K562 (cell line): ENCODE measurements around the gene WDR54. TPM values are rescaled to one million over a fixed set of nuclear protein-coding genes. Genes with fewer than 3 reads are reported as not detected.

Experiments used
- ARID3B ChIP-seq: fragments of 250-450 bp; sonication (Bioruptor Pico); IDR thresholded peaks from 2 replicates; pipeline ENCODE4 v1.4.0; 2020; ENCODE audit warnings: borderline replicate concordance
- CREBBP ChIP-seq: IDR thresholded peaks from one replicate; pipeline ENCODE4 v1.6.1; 2012; ENCODE audit warnings: low read depth, mild to moderate bottlenecking, control low read depth, inconsistent platforms, low read length
- FIP1L1 ChIP-seq: fragments of 200-400 bp; formaldehyde crosslinking; IDR thresholded peaks from 2 replicates; pipeline ENCODE4 v1.6.1; 2018; ENCODE audit warnings: mild to moderate bottlenecking, low read depth, low read length; ENCODE audit not compliant: poor library complexity, severe bottlenecking
- KLF16 ChIP-seq: IDR thresholded peaks from 2 replicates; pipeline ENCODE4 v1.6.1; 2016; ENCODE audit warnings: antibody characterized with exemption
- MYBL2 ChIP-seq, 2 experiments: fragments of 450-650 bp in 1 of 2; sonication (generic) in 1 of 2; formaldehyde crosslinking in 1 of 2; IDR thresholded peaks; 2 replicates each; pipeline versions ENCODE4 v1.6.1 to v1.8.1; 2017 to 2022; ENCODE audit warnings: borderline replicate concordance in 1 of 2, inconsistent platforms in 1 of 2, low read depth in 1 of 2, mild to moderate bottlenecking in 1 of 2, missing genetic modification reagents in 1 of 2, moderate library complexity in 1 of 2
- NEUROD1 ChIP-seq: fragments of 150-350 bp; IDR thresholded peaks from 2 replicates; pipeline ENCODE4 v1.6.1; 2014; ENCODE audit warnings: borderline replicate concordance, low read length, low read depth; ENCODE audit not compliant: partially characterized antibody
- NFXL1 ChIP-seq: fragments of 450-650 bp; formaldehyde crosslinking; IDR thresholded peaks from 2 replicates; pipeline ENCODE4 v1.4.0; 2021; ENCODE audit warnings: mild to moderate bottlenecking
- SAFB ChIP-seq: fragments of 200-400 bp; formaldehyde crosslinking; IDR thresholded peaks from 2 replicates; pipeline ENCODE4 v1.6.1; 2017; ENCODE audit warnings: low read depth, low read length, borderline replicate concordance
- SNAPC5 ChIP-seq: fragments of 250-450 bp; sonication (Bioruptor Pico); IDR thresholded peaks from 2 replicates; pipeline ENCODE4 v1.8.0; 2021; ENCODE audit warnings: moderate library complexity, mild to moderate bottlenecking, inconsistent platforms
- TAF15 ChIP-seq: fragments of 200-400 bp; formaldehyde crosslinking; IDR thresholded peaks from 2 replicates; pipeline ENCODE4 v1.6.1; 2017; ENCODE audit warnings: mild to moderate bottlenecking, low read depth, low read length, moderate library complexity
- ZFP30 ChIP-seq: fragments of 250-450 bp; sonication (Bioruptor Pico); IDR thresholded peaks from 2 replicates; pipeline ENCODE4 v1.8.0; 2022; ENCODE audit warnings: moderate library complexity, mild to moderate bottlenecking, inconsistent platforms, borderline replicate concordance
- ZNF184 ChIP-seq: sonication (generic); formaldehyde crosslinking; IDR thresholded peaks from 2 replicates; pipeline ENCODE4 v1.5.0; 2020; ENCODE audit warnings: missing genetic modification reagents
- ZNF318 ChIP-seq, 2 experiments: fragments of 450-650 bp; IDR thresholded peaks; 2 replicates each; pipeline ENCODE4 v1.6.1; 2016; ENCODE audit warnings: mild to moderate bottlenecking in 2 of 2, borderline replicate concordance in 1 of 2, low read depth in 1 of 2, moderate library complexity in 1 of 2
- ZNF551 ChIP-seq: fragments of 250-450 bp; sonication (Bioruptor Pico); IDR thresholded peaks from 2 replicates; pipeline ENCODE4 v1.5.0; 2021; ENCODE audit warnings: mild to moderate bottlenecking, moderate library complexity
- ZNF780A ChIP-seq: fragments of 250-450 bp; sonication (Bioruptor Pico); IDR thresholded peaks from 2 replicates; pipeline ENCODE4 v1.5.0; 2021; ENCODE audit warnings: mild to moderate bottlenecking
- polyA plus RNA-seq, 8 experiments: library from polyadenylated mRNA; depleted of rRNA in 4 of 8; stranded (reverse) in 5 of 8; unstranded in 3 of 8; fragments of >200 nt; fragmentation: Nextera tagmentation in 2 of 8; fragmentation: Illumina TruSeq in 1 of 8; extraction: Ambion mirVana in 2 of 8; extraction: Trizol in 1 of 8; gene quantifications; 2 replicates each; pipeline versions ENCODE4 v1.2.1 to v1.2.3, GENCODE V29; 2011 to 2014; ENCODE audit warnings: inconsistent platforms in 1 of 8, missing spikeins in 1 of 8
- total RNA-seq, 7 experiments: library from RNA; depleted of rRNA in 6 of 7; stranded (reverse); fragments of >200 nt in 6 of 7; fragmentation: Illumina TruSeq in 2 of 7; extraction: Trizol in 2 of 7; gene quantifications; 2 replicates each; pipeline versions ENCODE4 v1.2.1 to v1.2.3, GENCODE V29; 2011 to 2021; ENCODE audit warnings: low replicate concordance in 1 of 7

The WDR54 gene
- total and polyA plus RNA-seq, 9 of the 15 experiments (the other 6 are each of a cell fraction or from before 2014, with no cell fraction given) = 5.2 to 15.2 (median 7.4) TPM

GRCh38 chr2:74454654-74455511 is 33.4 kb downstream of the WDR54 start, which contains the start of gene INO80B (continued):
- TF ChIP-seq ZNF318 (IDR thresholded peaks at IDR 0.05; ENCODE audit: borderline replicate concordance in 1 of 2, low read depth in 1 of 2) (no peak), ARID3B (CRISPR knock-in tag) (no peak), FIP1L1 (no peak), ZNF551 (CRISPR knock-in tag) (no peak), ZNF780A (no peak), TAF15 (no peak), ZNF184 (CRISPR knock-in tag) (no peak), NEUROD1 (peak; percentile 84), MYBL2 (IDR thresholded peaks at IDR 0.05; ENCODE audit: low read depth) (no peak), MYBL2 (CRISPR knock-in tag; IDR thresholded peaks at IDR 0.05; ENCODE audit: borderline replicate concordance) (no peak), KLF16 (0 out of 2 replicates have a peak, but pooled peaks have one; percentile 11), NFXL1 (no peak), CREBBP (no peak), SNAPC5 (CRISPR knock-in tag) (no peak), SAFB (peak; percentile 81), ZFP30 (CRISPR knock-in tag) (no peak)
